HG02798 (cell line): ENCODE data around the gene ABHD16B.
A peak's percentile ranks its signal among the peaks of the same experiment; 100 is the strongest.

Experiments used
- ATAC-seq: cut with Tn5 transposase; IDR thresholded peaks from one replicate; pipeline ENCODE4 v1.9.1; 2021; ENCODE audit warnings: mild to moderate bottlenecking; ENCODE audit not compliant: unreplicated experiment, poor library complexity

ABHD16B gene

GRCh38 chr20:63861365-63861934 lies at the start of gene ABHD16B:
Gene ABHD16B (plus strand): TSS chr20:63861498. CDS start chr20:63861541, 43 bp downstream.
- ATAC-seq, result no peak

GRCh38 chr20:63814891-63815614 lies 46.2 kb upstream of the ABHD16B start:
- ATAC-seq, result no peak

- ATAC-seq, result no peak
Observed at GRCh38 chr20:63815615-63816253, 45.6 kb upstream of the ABHD16B start.

- no peak for ATAC-seq
Observed at GRCh38 chr20:63819224-63819921, 41.9 kb upstream of the ABHD16B start.

- no peak for ATAC-seq
Observed at GRCh38 chr20:63821811-63822210, 39.5 kb upstream of the ABHD16B start.

- no peak for ATAC-seq
Observed at GRCh38 chr20:63822276-63822696, 39.0 kb upstream of the ABHD16B start.

- no peak for ATAC-seq
Observed at GRCh38 chr20:63823691-63824311, 37.5 kb upstream of the ABHD16B start.

GRCh38 chr20:63825331-63826118 lies 35.8 kb upstream of the ABHD16B start:
- ATAC-seq, result no peak

- no peak for ATAC-seq
Observed at GRCh38 chr20:63826753-63827152, 34.5 kb upstream of the ABHD16B start.

- ATAC-seq, result no peak
Observed at GRCh38 chr20:63828124-63828523, 33.2 kb upstream of the ABHD16B start.

- ATAC-seq, result no peak
Observed at GRCh38 chr20:63828545-63828944, 32.8 kb upstream of the ABHD16B start.

- ATAC-seq, result no peak
Observed at GRCh38 chr20:63828951-63829350, 32.3 kb upstream of the ABHD16B start.

- ATAC-seq, result no peak
Observed at GRCh38 chr20:63829603-63829944, 31.7 kb upstream of the ABHD16B start.

- peak; percentile 9 for ATAC-seq
Observed at GRCh38 chr20:63829945-63830835, 31.1 kb upstream of the ABHD16B start.

- ATAC-seq, result peak; percentile 75
Observed at GRCh38 chr20:63830841-63831588, 30.3 kb upstream of the ABHD16B start, which contains the start of gene ZBTB46. Gene ZBTB46 (minus strand): TSS chr20:63831264. CDS start chr20:63790757, 40,507 bp downstream.

GRCh38 chr20:63831646-63831992 lies 29.7 kb upstream of the ABHD16B start:
- ATAC-seq, result peak; percentile 19

GRCh38 chr20:63831993-63832686 lies 29.2 kb upstream of the ABHD16B start:
- no peak for ATAC-seq
